Measurements from ENCODE around the gene PXDC1.

- TF ChIP-seq, protein P1, sequence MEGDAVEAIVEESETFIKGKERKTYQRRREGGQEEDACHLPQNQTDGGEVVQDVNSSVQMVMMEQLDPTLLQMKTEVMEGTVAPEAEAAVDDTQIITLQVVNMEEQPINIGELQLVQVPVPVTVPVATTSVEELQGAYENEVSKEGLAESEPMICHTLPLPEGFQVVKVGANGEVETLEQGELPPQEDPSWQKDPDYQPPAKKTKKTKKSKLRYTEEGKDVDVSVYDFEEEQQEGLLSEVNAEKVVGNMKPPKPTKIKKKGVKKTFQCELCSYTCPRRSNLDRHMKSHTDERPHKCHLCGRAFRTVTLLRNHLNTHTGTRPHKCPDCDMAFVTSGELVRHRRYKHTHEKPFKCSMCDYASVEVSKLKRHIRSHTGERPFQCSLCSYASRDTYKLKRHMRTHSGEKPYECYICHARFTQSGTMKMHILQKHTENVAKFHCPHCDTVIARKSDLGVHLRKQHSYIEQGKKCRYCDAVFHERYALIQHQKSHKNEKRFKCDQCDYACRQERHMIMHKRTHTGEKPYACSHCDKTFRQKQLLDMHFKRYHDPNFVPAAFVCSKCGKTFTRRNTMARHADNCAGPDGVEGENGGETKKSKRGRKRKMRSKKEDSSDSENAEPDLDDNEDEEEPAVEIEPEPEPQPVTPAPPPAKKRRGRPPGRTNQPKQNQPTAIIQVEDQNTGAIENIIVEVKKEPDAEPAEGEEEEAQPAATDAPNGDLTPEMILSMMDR (IDR thresholded peaks at IDR 0.05), result no peak
- TF ChIP-seq ZFX (IDR thresholded peaks at IDR 0.05; ENCODE audit: borderline replicate concordance), result no peak
These were observed 4.8 kb downstream of the PXDC1 start for GRCh38 chr6:3746696-3747095.
